Smooth muscle cell (in vitro differentiated cells): ENCODE data around the gene ATP13A3. TPM values are rescaled to one million over a fixed set of nuclear protein-coding genes. Genes with fewer than 3 reads are reported as not detected.

Experiments used
- DNase-seq: peaks from one replicate; lab custom pipeline; 2025; ENCODE audit not compliant: unreplicated experiment; lab: John Stamatoyannopoulos, UW
- H2AFZ ChIP-seq: fragments of 200-600 bp; sonication (generic); 2 replicates; pipeline ENCODE4 v1.6.0; 2016; ENCODE audit warnings: antibody characterized with exemption, low read depth, mild to moderate bottlenecking
- H3F3A ChIP-seq: fragments of 200-600 bp; sonication (generic); 2 replicates; pipeline ENCODE4 v1.6.0; 2017; ENCODE audit warnings: antibody characterized with exemption, low read depth
- H3K27ac ChIP-seq: fragments of 200-600 bp; sonication (generic); 2 replicates; pipeline ENCODE4 v1.5.1; 2016; ENCODE audit warnings: low read depth, mild to moderate bottlenecking
- H3K27me3 ChIP-seq: fragments of 200-600 bp; sonication (generic); 2 replicates; pipeline ENCODE4 v1.6.1; 2016; ENCODE audit warnings: low read depth, mild to moderate bottlenecking
- H3K36me3 ChIP-seq: fragments of 200-600 bp; sonication (generic); 2 replicates; pipeline ENCODE4 v1.5.1; 2016; ENCODE audit warnings: low read depth
- H3K4me1 ChIP-seq: fragments of 200-600 bp; sonication (generic); 2 replicates; pipeline ENCODE4 v1.5.1; 2016; ENCODE audit warnings: low read depth
- H3K4me2 ChIP-seq: fragments of 200-600 bp; sonication (generic); 2 replicates; pipeline ENCODE4 v1.6.0; 2016; ENCODE audit warnings: mild to moderate bottlenecking
- H3K4me3 ChIP-seq: fragments of 200-600 bp; sonication (generic); 2 replicates; pipeline ENCODE4 v1.5.1; 2016; ENCODE audit warnings: mild to moderate bottlenecking
- H3K79me2 ChIP-seq: fragments of 200-600 bp; sonication (generic); 2 replicates; pipeline ENCODE4 v1.6.0; 2016; ENCODE audit warnings: low read depth, mild to moderate bottlenecking
- H3K9ac ChIP-seq: fragments of 200-600 bp; sonication (generic); 2 replicates; pipeline ENCODE4 v1.6.0; 2016; ENCODE audit warnings: low read depth
- H3K9me3 ChIP-seq: fragments of 200-600 bp; sonication (generic); replicated peaks from 2 replicates; pipeline ENCODE4 v1.5.1; 2016; ENCODE audit warnings: low read depth
- H4K20me1 ChIP-seq: fragments of 200-600 bp; sonication (generic); 2 replicates; pipeline ENCODE4 v1.6.0; 2016; ENCODE audit warnings: low read depth
- WGBS: methylation state at CpG from one replicate; pipeline ENCODE4 v1.1.7; 2016; ENCODE audit warnings: low lambda C conversion rate; 5-methylcytosine and 5-hydroxymethylcytosine counted together
- polyA plus RNA-seq: library from polyadenylated mRNA; unstranded; fragments of >200 nt; fragmentation: Nextera tagmentation; extraction: Ambion mirVana; gene quantifications from 2 replicates; pipeline ENCODE4 v1.2.1, GENCODE V29; 2016
- total RNA-seq: library from RNA; depleted of rRNA; stranded (reverse); fragments of >200 nt; gene quantifications from 2 replicates; pipeline ENCODE4 v1.2.3, GENCODE V29; 2014
- TF ChIP-seq, protein P1 (sequence below): fragments of 200-600 bp; sonication (generic); IDR thresholded peaks from 2 replicates; pipeline ENCODE4 v1.5.1; 2017; ENCODE audit warnings: borderline replicate concordance, mild to moderate bottlenecking, antibody characterized with exemption; ENCODE audit not compliant: insufficient read depth, poor library complexity, severe bottlenecking

ATP13A3 gene
- total and polyA plus RNA-seq, 2 experiments from 2014 or later = 13.5 to 65.3 TPM

DNA sequence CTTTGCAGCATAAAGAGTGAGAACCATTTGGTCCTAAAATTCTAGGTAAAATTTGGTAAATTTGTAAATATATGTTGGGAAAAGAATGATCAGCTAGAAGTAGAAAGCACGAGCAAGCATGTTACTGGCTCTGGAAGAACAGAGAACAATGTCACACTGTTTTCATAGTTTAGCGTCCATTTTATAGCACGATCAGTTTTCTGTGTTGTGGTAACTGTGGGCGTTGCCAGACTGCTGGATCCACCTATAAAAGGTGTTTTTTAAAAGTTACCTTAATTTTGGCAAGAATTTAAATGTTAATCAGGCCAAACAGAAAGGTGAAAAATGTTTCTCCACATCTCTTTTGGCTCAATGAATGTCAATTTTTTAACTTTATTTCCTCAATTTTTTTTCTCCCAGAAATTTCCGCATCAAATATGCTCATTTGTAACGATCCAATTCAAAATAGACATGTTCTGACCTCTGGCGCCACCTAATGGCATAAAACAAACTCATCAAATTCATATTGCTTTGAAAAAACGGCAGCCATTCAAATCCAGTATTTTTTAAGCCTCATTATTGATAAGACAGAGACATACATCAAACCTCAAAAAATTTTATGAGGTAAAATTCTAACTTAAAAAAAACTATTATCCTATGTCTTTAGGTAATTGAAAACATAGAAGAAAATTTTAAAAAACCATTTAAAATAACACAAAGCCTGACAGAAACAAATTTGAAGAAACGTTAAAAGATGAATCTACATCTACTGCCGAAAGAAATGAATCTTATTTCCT is 82.2 kb downstream of the ATP13A3 start:
- H3K27ac ChIP-seq = no peak overlapping the region
- no peak overlapping the region for H3K4me2 ChIP-seq
- H3K79me2 ChIP-seq = no peaks in the 10 kb centered on the region
- H3K36me3 ChIP-seq = no peaks in the 10 kb centered on the region
- TF ChIP-seq, protein P1, sequence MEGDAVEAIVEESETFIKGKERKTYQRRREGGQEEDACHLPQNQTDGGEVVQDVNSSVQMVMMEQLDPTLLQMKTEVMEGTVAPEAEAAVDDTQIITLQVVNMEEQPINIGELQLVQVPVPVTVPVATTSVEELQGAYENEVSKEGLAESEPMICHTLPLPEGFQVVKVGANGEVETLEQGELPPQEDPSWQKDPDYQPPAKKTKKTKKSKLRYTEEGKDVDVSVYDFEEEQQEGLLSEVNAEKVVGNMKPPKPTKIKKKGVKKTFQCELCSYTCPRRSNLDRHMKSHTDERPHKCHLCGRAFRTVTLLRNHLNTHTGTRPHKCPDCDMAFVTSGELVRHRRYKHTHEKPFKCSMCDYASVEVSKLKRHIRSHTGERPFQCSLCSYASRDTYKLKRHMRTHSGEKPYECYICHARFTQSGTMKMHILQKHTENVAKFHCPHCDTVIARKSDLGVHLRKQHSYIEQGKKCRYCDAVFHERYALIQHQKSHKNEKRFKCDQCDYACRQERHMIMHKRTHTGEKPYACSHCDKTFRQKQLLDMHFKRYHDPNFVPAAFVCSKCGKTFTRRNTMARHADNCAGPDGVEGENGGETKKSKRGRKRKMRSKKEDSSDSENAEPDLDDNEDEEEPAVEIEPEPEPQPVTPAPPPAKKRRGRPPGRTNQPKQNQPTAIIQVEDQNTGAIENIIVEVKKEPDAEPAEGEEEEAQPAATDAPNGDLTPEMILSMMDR = peak; percentile 75
- no peaks in the 10 kb centered on the region for H3K4me1 ChIP-seq
- no peaks in the 10 kb centered on the region for H4K20me1 ChIP-seq
- 66% methylated on average over 10 of the region's 10 CpGs for WGBS
- no peak overlapping the region for H3K9ac ChIP-seq
- no peak overlapping the region for H3K4me3 ChIP-seq
- H2AFZ ChIP-seq = no peak overlapping the region
- DNase-seq = no peak
- no peaks in the 10 kb centered on the region for H3K9me3 ChIP-seq
- H3K27me3 ChIP-seq = no peaks in the 10 kb centered on the region
- H3F3A ChIP-seq = peaks cover 5% of the 10 kb centered on the region

- Histone ChIP-seq H3K4me2 (no peak overlapping the region), H3K4me3 (no peak overlapping the region), H3K9ac (no peak overlapping the region), H3K27me3 (peaks cover 19% of the 10 kb centered on the region), H3K27ac (no peak overlapping the region), H3K4me1 (peaks cover 7% of the 10 kb centered on the region), H3K9me3 (no peaks in the 10 kb centered on the region), H4K20me1 (no peaks in the 10 kb centered on the region), H3K79me2 (no peaks in the 10 kb centered on the region), H3K36me3 (no peaks in the 10 kb centered on the region), H3F3A (peaks cover 5% of the 10 kb centered on the region), H2AFZ (no peak overlapping the region)
- TF ChIP-seq, protein P1 = no peak
- no peak for DNase-seq
- WGBS = 69% methylated on average over 8 of the region's 8 CpGs
These were observed 84.9 kb downstream of the ATP13A3 start for GRCh38 chr3:194401868-194402329.

- TF ChIP-seq, protein P1 = no peak
- WGBS = 92% methylated on average over 9 of the region's 9 CpGs
- no peak for DNase-seq
These were observed 85.5 kb downstream of the ATP13A3 start for GRCh38 chr3:194401346-194401745.

GRCh38 chr3:194399874-194400411 is 86.9 kb downstream of the ATP13A3 start:
- Histone ChIP-seq H3K4me2 (no peak overlapping the region), H2AFZ (no peak overlapping the region), H3K27me3 (peaks cover 20% of the 10 kb centered on the region), H3F3A (peaks cover 1% of the 10 kb centered on the region), H3K36me3 (no peaks in the 10 kb centered on the region), H3K79me2 (no peaks in the 10 kb centered on the region), H3K9me3 (no peaks in the 10 kb centered on the region), H3K4me1 (peaks cover 18% of the 10 kb centered on the region), H3K9ac (no peak overlapping the region), H3K4me3 (no peak overlapping the region), H4K20me1 (no peaks in the 10 kb centered on the region), H3K27ac (no peak overlapping the region)
- no peak for DNase-seq
- TF ChIP-seq, protein P1 = no peak
- WGBS = 93% methylated on average over 15 of the region's 15 CpGs

More at GRCh38 chr3:194401346-194401745, 85.5 kb downstream of the ATP13A3 start:
- no peaks in the 10 kb centered on the region for H3K79me2 ChIP-seq
- H4K20me1 ChIP-seq = no peaks in the 10 kb centered on the region
- no peak overlapping the region for H3K4me2 ChIP-seq
- no peak overlapping the region for H3K9ac ChIP-seq
- H3K4me1 ChIP-seq = peaks cover 12% of the 10 kb centered on the region
- H3K27me3 ChIP-seq = peaks cover 20% of the 10 kb centered on the region
- H3F3A ChIP-seq = peaks cover 5% of the 10 kb centered on the region
- H3K36me3 ChIP-seq = no peaks in the 10 kb centered on the region
- H3K4me3 ChIP-seq = no peak overlapping the region
- H2AFZ ChIP-seq = no peak overlapping the region
- no peaks in the 10 kb centered on the region for H3K9me3 ChIP-seq
- no peak overlapping the region for H3K27ac ChIP-seq
